Left forelimb (tissue), 1 donor: ENCODE measurements around the gene AGBL5.

Source experiments
- DNase-seq: peaks from one replicate; pipeline ENCODE4 v3.0.0-alpha.2; 2018; ENCODE audit warnings: low spot score

The AGBL5 gene

DNA sequence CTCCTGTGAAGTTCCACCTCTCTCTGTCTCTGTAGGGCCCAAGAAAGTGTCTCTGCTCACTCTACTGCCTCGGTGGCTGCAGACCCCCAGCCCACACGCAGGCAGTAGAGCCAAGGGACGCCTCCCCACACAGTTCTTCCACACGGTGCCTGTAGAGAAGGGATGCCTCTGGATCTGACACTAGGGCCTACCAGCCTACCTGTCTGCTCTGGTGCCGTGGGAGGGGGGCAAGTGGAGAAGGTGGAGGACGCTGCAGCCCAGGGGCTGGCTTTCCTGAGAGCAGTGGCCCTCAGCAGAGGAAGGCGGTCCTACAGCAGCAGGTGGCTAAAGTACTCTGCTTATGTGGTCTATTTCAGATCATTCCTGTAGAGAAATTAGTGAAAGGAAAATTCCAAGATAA, 27.7 kb upstream of the AGBL5 start:
- no peak for DNase-seq

DNA sequence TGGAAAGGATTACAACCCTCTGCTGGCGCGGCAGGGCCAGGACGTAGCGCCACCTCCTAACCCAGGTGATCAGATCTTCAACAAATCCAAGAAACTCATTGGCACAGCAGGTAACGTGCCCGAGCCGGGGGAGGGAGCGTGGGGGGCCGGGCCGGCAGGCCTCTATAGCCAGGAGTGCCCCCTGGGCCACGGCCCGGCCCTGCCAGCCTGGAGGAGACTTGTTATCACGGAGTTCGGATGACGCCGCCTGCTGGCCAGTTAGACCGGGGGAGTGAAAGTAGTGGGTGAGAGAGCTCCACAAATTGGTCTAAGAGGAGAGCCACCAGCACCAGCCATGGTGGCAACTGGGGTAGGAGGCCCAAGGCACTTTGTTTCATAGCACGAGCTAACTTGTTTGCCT, 27.3 kb upstream of the AGBL5 start:
- no peak for DNase-seq

GRCh38 chr2:27024812-27025211, 26.7 kb upstream of the AGBL5 start:
- no peak for DNase-seq

GRCh38 chr2:27025281-27025800, 26.1 kb upstream of the AGBL5 start:
- DNase-seq: no peak

- DNase-seq: no peak
These were observed 25.3 kb upstream of the AGBL5 start for GRCh38 chr2:27025861-27026851.

- DNase-seq: no peak
These were observed 24.2 kb upstream of the AGBL5 start for GRCh38 chr2:27027211-27027651.

- DNase-seq: no peak
These were observed 22.4 kb upstream of the AGBL5 start for GRCh38 chr2:27029051-27029450.

- peak; percentile 93 for DNase-seq
These were observed 18.8 kb upstream of the AGBL5 start, which contains the start of gene TMEM214 for GRCh38 chr2:27032495-27033252. TSS of gene TMEM214 (plus strand) at chr2:27032965. CDS start at chr2:27033016, 51 bp downstream.

GRCh38 chr2:27033253-27033852, 18.1 kb upstream of the AGBL5 start:
- no peak for DNase-seq

GRCh38 chr2:27038012-27038411, 13.5 kb upstream of the AGBL5 start:
- DNase-seq: no peak

GRCh38 chr2:27038631-27039339, 12.7 kb upstream of the AGBL5 start:
- DNase-seq: no peak

DNA sequence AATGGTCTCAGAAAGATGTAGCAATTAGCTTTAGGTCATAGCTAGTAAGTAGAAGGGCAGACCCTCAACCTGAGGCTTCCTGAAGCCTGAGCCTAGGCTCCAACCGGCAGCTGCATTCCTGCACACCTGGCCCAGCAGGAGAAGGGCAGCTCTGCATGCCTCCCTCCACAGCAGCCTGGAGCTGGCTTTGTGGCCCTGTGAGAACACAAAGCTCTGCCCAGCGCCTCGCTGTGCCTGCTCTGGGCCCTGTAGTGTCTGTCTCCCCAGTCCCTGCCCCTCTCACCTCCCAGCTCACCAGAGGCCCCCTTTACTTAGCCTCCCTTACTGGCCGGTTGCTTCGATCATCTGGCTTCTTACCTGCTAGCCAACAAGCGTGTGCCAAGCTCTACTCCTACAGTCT, 12.0 kb upstream of the AGBL5 start:
- DNase-seq: no peak

DNA sequence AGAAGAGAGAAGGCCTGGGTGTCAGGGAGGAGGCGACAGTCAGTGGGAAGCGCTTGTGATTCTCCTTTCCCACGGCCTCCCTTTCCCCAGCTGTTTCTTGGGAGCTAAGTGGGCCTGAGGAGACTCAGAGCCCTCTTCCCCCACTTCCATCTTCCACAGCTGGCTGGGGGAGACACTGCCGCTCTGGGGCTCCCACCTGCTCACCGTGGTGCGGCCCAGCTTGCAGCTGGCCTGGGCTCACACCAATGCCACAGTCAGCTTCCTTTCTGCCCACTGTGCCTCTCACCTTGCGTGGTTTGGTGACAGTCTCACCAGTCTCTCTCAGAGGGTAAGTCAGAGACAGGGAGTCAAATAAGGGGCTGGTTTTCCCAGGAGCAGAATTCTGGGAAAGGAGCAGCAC, 11.6 kb upstream of the AGBL5 start:
- DNase-seq: no peak

DNA sequence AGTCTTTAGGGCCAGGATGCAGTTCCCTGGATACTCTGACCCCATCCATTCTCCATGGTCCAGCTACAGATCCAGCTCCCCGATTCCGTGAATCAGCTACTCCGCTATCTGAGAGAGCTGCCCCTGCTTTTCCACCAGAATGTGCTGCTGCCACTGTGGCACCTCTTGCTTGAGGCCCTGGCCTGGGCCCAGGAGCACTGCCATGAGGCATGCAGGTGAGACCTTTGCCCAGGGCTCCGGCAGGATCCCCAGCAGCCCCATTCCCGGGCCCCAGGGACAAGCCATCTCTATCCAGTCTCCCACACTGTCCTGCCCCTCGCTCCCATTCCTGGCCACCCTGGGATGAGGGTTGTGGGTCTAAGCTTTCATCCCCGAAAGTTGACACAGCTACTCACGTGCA, 11.2 kb upstream of the AGBL5 start:
- DNase-seq: no peak

GRCh38 chr2:27041752-27042151, 9.7 kb upstream of the AGBL5 start:
- DNase-seq: no peak

GRCh38 chr2:27042159-27042661, 9.3 kb upstream of the AGBL5 start:
- no peak for DNase-seq

- DNase-seq: no peak
These were observed 8.4 kb upstream of the AGBL5 start for GRCh38 chr2:27042985-27043634.

DNA sequence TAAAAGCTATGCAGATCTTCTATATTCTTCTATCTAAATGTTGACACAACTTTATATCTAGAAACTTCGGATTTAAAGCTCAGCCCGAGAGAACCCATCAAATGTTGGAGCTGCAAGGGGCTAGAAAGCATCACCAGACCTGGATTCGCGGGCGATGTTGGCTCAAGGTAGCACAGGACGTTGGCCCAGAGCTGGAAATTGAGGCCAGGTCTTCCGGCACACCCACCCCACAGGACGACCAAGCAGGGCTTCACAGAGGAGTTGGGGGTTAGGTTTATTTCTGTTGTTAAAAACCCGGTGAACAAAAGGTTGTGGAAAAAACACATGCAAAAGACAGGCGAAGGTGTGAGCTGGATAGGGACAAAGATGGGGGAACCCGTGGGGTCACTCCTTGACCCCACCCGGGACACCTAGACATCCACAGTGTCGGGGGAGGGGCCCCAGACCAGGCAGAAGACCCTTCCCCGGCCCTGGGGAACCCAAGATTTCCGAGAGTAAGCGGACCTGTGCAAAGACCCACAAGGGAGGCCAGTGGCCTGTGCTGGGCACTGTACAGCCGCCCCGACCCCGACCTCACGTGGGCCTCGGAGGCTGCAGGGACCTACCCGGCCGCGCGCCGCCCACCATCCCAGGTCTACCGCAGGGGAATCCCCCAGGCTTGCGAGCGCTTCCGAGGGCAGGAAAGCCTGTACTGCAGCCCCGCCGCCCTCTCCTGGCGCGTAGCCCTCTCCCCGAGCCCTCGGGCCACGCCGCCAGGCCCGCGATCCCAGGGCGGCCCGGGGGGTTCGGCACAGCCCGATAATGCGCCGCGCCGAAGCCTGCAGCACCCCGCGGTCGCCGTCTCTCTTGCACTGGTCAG, 1.8 kb upstream of the AGBL5 start:
- DNase-seq: no peak

DNA sequence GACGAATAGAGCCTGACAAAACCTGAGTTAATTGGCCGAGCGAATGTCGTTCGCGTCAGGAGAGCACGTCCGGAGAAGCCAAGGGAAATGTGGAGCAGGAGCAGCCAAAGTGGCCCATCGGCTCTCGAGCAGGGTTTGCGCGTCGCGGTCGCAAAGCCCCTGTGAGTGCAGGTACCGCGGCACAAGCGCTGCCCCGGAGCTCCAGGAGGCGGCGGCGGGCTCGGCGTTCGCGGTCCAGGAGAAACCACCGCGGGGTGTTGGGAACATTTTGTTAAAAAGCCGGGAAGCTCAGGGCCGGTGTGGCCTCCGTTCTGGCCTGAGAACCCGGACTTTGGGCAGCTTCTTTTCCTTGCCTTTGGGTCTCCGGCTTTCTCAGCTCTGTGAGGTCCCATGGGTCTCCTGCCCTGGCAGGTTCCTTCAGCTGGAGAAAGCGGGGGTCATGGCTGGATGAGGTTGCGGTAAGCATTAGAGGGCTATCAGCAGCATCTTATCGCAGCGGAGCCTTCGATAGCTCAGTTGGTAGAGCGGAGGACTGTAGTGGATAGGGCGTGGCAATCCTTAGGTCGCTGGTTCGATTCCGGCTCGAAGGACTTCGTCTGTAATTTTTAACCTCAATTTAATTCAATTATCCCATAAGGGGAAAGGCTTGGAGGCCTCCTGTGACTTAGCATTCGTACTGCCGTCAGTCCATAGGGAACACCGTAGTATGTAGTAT, 1.0 kb upstream of the AGBL5 start:
- DNase-seq: peak; percentile 96
